Esophagus squamous epithelium (tissue), 5 donors: ENCODE data around the gene NET1. TPM values are rescaled to one million over a fixed set of nuclear protein-coding genes. Genes with fewer than 3 reads are reported as not detected.

Experiments used
- DNase-seq: peaks from one replicate; lab custom pipeline; 2025; lab: John Stamatoyannopoulos, UW
- H3K27ac ChIP-seq, 4 donors: fragments of 200-600 bp; sonication (generic); one replicate each; pipeline ENCODE4 v1.5.1; 2016 to 2019; ENCODE audit warnings: mild to moderate bottlenecking in 1 of 4
- H3K27me3 ChIP-seq, 4 donors: fragments of 200-600 bp; sonication (generic); 1 replicate in 3 of 4; 2 replicates in 1 of 4; pipeline versions ENCODE4 v1.5.1 to v1.6.0; 2017 to 2021; ENCODE audit warnings: antibody characterized with exemption in 1 of 4
- H3K36me3 ChIP-seq, 3 donors: fragments of 200-600 bp; sonication (generic); one replicate each; pipeline ENCODE4 v1.5.1; 2016 to 2019
- H3K4me1 ChIP-seq, 3 donors: fragments of 200-600 bp; sonication (generic); one replicate each; pipeline ENCODE4 v1.5.1; 2017 to 2019
- H3K4me3 ChIP-seq, 4 donors: fragments of 200-600 bp; sonication (generic); 1 replicate in 3 of 4; 2 replicates in 1 of 4; pipeline ENCODE4 v1.5.1; 2016 to 2019; ENCODE audit warnings: mild to moderate bottlenecking in 2 of 4, moderate library complexity in 1 of 4
- H3K9me3 ChIP-seq, 3 donors: fragments of 200-600 bp; sonication (generic); one replicate each; pipeline ENCODE4 v1.5.1; 2016 to 2019
- POLR2A ChIP-seq, 4 donors: fragments of 450-650 bp; IDR thresholded peaks; one replicate each; pipeline ENCODE4 v1.6.1; 2017; ENCODE audit warnings: antibody characterized with exemption in 4 of 4, mild to moderate bottlenecking in 4 of 4, moderate library complexity in 3 of 4
- WGBS, 2 donors: methylation state at CpG; one replicate each; pipeline ENCODE4 v1.1.5; 2018; 5-methylcytosine and 5-hydroxymethylcytosine counted together
- intact Hi-C: fragments of 100-400 bp; cut with DNase I; formaldehyde crosslinking; loops from one replicate; pipeline ENCODE4 v1.15.0; 2022
- total RNA-seq, 4 donors: library from RNA; depleted of rRNA; stranded (reverse); fragments of >200 nt; gene quantifications; one replicate each; pipeline ENCODE4 v1.1.0, GENCODE V29; 2016
- TF ChIP-seq, protein P1 (sequence below), 6 experiments: fragments of 450-650 bp in 4 of 6; fragments of 200-600 bp in 2 of 6; sonication (generic) in 2 of 6; IDR thresholded peaks; one replicate each; pipeline ENCODE4 v1.5.1; 2016 to 2019; ENCODE audit warnings: antibody characterized with exemption in 6 of 6, mild to moderate bottlenecking in 4 of 6, moderate library complexity in 4 of 6
- donor health status: DM: yes; HTN: yes; CAD: no.

The NET1 gene
- total RNA-seq, 4 donors from 2014 or later, result 77.8 to 170 (median 107) TPM

GRCh38 chr10:5502061-5502521, 89.7 kb downstream of the NET1 start:
- TF ChIP-seq POLR2A (IDR thresholded peaks at IDR 0.05), result no peak
- TF ChIP-seq, protein P1, sequence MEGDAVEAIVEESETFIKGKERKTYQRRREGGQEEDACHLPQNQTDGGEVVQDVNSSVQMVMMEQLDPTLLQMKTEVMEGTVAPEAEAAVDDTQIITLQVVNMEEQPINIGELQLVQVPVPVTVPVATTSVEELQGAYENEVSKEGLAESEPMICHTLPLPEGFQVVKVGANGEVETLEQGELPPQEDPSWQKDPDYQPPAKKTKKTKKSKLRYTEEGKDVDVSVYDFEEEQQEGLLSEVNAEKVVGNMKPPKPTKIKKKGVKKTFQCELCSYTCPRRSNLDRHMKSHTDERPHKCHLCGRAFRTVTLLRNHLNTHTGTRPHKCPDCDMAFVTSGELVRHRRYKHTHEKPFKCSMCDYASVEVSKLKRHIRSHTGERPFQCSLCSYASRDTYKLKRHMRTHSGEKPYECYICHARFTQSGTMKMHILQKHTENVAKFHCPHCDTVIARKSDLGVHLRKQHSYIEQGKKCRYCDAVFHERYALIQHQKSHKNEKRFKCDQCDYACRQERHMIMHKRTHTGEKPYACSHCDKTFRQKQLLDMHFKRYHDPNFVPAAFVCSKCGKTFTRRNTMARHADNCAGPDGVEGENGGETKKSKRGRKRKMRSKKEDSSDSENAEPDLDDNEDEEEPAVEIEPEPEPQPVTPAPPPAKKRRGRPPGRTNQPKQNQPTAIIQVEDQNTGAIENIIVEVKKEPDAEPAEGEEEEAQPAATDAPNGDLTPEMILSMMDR (IDR thresholded peaks at IDR 0.05), result no peak
- peak overlapping the region; percentile 37 to 92 (median 63) for H3K27ac ChIP-seq
- no peaks in the 10 kb centered on the region for H3K27me3 ChIP-seq
- no peak for DNase-seq
- 39 to 64% methylated on average over 7 to 8 of the region's 12 CpGs for WGBS, 2 donors
- H3K36me3 ChIP-seq, result no peaks in the 10 kb centered on the region
- intact Hi-C loops, result no loop called here
- H3K4me1 ChIP-seq, result peaks cover 37 to 91% (median 52%) of the 10 kb centered on the region in 3 donors
- H3K4me3 ChIP-seq, result no peak overlapping the region
- H3K9me3 ChIP-seq, result no peaks in the 10 kb centered on the region

DNA sequence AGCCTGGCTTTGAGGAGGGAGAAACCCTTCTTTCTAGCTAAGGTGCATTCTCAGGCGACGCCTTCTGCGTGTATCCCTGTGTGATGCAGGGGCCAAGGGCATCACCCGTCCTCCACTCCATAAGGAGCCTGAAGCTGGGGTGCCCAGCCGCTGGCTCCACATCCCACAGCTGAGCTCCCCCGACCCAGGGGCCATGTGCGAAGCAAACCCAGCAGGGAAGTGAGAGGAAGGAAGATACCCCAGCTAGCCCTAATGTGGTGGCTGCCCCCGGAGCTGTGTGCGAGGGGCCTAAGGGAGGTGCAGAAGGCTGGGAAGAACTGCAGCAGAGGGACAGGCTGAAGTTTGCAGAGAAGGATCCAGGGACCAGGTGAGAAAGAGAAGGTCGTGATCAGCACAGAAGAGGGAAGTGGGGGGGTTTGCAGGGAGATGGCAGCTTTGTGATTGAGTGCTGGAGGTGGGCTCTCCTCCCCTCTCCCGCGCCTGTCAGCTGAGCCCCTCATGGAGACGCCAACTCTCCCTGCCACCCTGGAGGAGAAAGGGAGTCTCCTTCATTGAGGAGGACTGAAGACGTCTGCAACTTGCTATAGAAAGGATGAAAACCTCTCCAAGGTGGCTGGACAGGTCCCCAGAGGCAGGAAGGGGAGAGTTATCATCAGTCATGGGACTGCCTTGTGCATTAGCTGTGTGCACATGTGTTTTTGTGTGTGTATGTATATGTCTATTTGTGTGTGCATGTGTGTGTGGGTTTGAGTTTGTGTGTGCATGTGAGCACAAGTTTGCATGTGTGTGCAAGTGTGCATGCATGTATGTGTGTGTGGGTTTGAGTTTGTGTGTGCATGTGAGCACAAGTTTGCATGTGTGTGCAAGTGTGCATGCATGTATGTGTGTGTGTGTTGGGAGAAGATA, 90.5 kb downstream of the NET1 start:
- peak overlapping the region; percentile 37 to 92 (median 63) for H3K27ac ChIP-seq

DNA sequence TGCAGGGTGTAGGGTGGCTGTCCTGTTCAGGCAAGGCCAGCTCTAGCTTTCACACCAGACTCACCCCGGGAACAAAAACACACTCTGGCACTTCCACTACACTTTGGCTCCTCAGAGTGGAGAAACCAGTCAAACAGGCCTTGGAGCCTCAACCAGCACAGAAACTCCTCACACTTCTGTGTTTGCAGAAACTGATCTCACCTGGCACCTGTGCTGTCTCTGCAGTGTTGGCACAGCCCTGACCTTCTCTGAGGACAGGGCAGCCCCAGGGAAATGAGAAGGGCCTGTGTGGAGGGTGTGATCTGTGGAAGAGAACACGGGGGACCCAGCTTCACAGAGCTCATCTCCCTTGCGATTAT, 91.1 kb downstream of the NET1 start:
- WGBS, 2 donors, result 30 to 71% methylated on average over 1 to 3 of the region's 3 CpGs
- H3K9me3 ChIP-seq, result no peaks in the 10 kb centered on the region
- peak overlapping the region; percentile 70 to 92 (median 82) for H3K27ac ChIP-seq
- no peaks in the 10 kb centered on the region for H3K27me3 ChIP-seq
- DNase-seq, result no peak
- TF ChIP-seq, protein P1 (IDR thresholded peaks at IDR 0.05), result no peak
- TF ChIP-seq POLR2A (IDR thresholded peaks at IDR 0.05), result no peak
- intact Hi-C loops, result no loop called here
- H3K4me1 ChIP-seq, result peaks cover 36 to 100% (median 66%) of the 10 kb centered on the region in 3 donors
- H3K4me3 ChIP-seq, result no peak overlapping the region
- no peaks in the 10 kb centered on the region for H3K36me3 ChIP-seq

More for the DNA sequence above, 90.5 kb downstream of the NET1 start:
- WGBS, 2 donors, result 50 to 84% methylated on average over 6 to 7 of the region's 14 CpGs
- Histone ChIP-seq H3K4me3 (no peak overlapping the region), H3K27me3 (no peaks in the 10 kb centered on the region), H3K9me3 (no peaks in the 10 kb centered on the region), H3K4me1 (peaks cover 38 to 98% (median 60%) of the 10 kb centered on the region in 3 donors), H3K36me3 (no peaks in the 10 kb centered on the region)
- DNase-seq, result no peak
- intact Hi-C loops, result no loop called here
- no peak for TF ChIP-seq POLR2A (IDR thresholded peaks at IDR 0.05)
- TF ChIP-seq, protein P1 (IDR thresholded peaks at IDR 0.05), result no peak

DNA sequence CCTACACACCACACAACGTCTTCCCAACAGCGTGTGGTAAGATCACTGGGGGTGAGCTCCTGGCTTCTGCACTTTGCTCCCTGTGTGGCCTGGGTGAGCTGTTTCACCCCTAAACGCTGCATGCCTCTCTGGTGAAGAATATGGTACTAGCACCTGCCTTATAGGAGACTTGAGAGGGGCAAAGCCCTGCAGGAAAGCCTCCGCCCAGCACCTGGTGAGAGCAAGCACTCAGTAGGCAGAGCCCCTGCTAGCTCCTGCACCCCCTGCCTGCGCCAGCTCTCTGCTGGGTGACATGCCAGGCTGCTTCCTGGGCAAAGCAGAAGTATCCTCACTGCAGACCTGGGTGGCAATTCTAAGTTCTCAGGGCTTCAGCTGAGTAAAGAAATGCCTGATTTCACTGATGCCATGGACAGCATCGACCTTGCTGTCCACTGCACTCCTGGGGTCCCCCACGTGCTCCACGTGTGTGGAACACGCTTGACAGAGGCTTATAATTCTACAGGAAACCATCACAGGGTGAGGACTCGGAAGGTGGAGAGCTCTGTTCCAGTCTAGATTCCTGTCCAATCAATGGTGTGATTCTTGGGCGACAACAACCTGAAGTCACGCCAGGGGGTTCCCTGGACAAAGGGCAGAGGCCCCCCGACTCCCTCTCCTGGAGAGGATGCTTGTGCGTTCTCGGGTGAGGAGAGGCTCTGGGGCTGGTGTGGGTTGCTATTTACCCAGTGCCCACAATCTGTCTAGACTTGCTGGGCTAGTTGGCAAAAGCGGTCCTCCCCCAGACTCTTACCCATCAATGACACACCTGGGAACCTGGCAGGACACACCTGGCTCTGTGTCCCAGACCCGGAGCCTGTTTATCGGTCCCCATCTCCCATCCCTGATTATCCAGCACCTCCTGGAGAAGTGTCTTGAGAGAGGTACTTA, 92.1 kb downstream of the NET1 start:
- peak overlapping the region; percentile 70 to 92 (median 82) for H3K27ac ChIP-seq
- peaks cover 33 to 100% (median 61%) of the 10 kb centered on the region in 3 donors for H3K4me1 ChIP-seq
- TF ChIP-seq, protein P1 (IDR thresholded peaks at IDR 0.05), result no peak
- TF ChIP-seq POLR2A (IDR thresholded peaks at IDR 0.05), result no peak
- H3K9me3 ChIP-seq, result no peaks in the 10 kb centered on the region
- H3K27me3 ChIP-seq, result no peaks in the 10 kb centered on the region
- no peaks in the 10 kb centered on the region for H3K36me3 ChIP-seq
- no peak for DNase-seq
- WGBS, 2 donors, result 43 to 48% methylated on average over 10 to 18 of the region's 18 CpGs
- intact Hi-C loops, result no loop called here
- H3K4me3 ChIP-seq, result no peak overlapping the region
